KOPT-K1 (cell line): ENCODE data around the gene DPRX.

Experiments
- H3K27ac ChIP-seq: fragments of 200-600 bp; sonication (generic); 2 replicates; pipeline ENCODE4 v1.5.1; 2016; ENCODE audit warnings: antibody characterized with exemption, mild to moderate bottlenecking, low read depth, low read length; ENCODE audit not compliant: poor library complexity, severe bottlenecking
- H3K36me3 ChIP-seq: fragments of 200-600 bp; sonication (generic); 2 replicates; pipeline ENCODE4 v1.5.1; 2017; ENCODE audit warnings: antibody characterized with exemption, mild to moderate bottlenecking, low read length, moderate library complexity; ENCODE audit not compliant: insufficient read depth
- H3K9me3 ChIP-seq: fragments of 200-600 bp; sonication (generic); 2 replicates; pipeline ENCODE4 v1.5.1; 2017; ENCODE audit warnings: antibody characterized with exemption, low read length, mild to moderate bottlenecking; ENCODE audit not compliant: insufficient read depth, poor library complexity, severe bottlenecking

The DPRX gene

GRCh38 chr19:53631949-53632407, at the start of gene DPRX:
Gene DPRX, plus strand, starts transcription at chr19:53631999. Its CDS starts 108 bp downstream, at chr19:53632107.
- no peak within 1 kb of the TSS for H3K27ac ChIP-seq
- no peaks in the 10 kb centered on the region for H3K36me3 ChIP-seq
- peaks cover 5% of the 10 kb centered on the region for H3K9me3 ChIP-seq

- peaks cover 21% of the 10 kb centered on the region for H3K36me3 ChIP-seq
- H3K9me3 ChIP-seq: peaks cover 23% of the 10 kb centered on the region
- no peak overlapping the region for H3K27ac ChIP-seq
Observed at GRCh38 chr19:53583181-53583580, 48.6 kb upstream of the DPRX start.

- Histone ChIP-seq H3K36me3 (no peaks in the 10 kb centered on the region), H3K9me3 (peaks cover 3% of the 10 kb centered on the region), H3K27ac (no peak overlapping the region)
Observed at GRCh38 chr19:53586277-53586691, 45.5 kb upstream of the DPRX start.

GRCh38 chr19:53594811-53595509, 36.8 kb upstream of the DPRX start:
- Histone ChIP-seq H3K27ac (no peak overlapping the region), H3K9me3 (no peaks in the 10 kb centered on the region), H3K36me3 (no peaks in the 10 kb centered on the region)

- Histone ChIP-seq H3K9me3 (no peaks in the 10 kb centered on the region), H3K27ac (no peak overlapping the region), H3K36me3 (no peaks in the 10 kb centered on the region)
Observed at GRCh38 chr19:53595510-53595867, 36.3 kb upstream of the DPRX start.

- Histone ChIP-seq H3K36me3 (no peaks in the 10 kb centered on the region), H3K9me3 (no peaks in the 10 kb centered on the region), H3K27ac (no peak overlapping the region)
Observed at GRCh38 chr19:53596056-53596455, 35.7 kb upstream of the DPRX start.

GRCh38 chr19:53597023-53597422, 34.8 kb upstream of the DPRX start:
- Histone ChIP-seq H3K9me3 (no peaks in the 10 kb centered on the region), H3K27ac (no peak overlapping the region), H3K36me3 (no peaks in the 10 kb centered on the region)

GRCh38 chr19:53598361-53598760, 33.4 kb upstream of the DPRX start:
- Histone ChIP-seq H3K27ac (no peak overlapping the region), H3K9me3 (no peaks in the 10 kb centered on the region), H3K36me3 (no peaks in the 10 kb centered on the region)

- H3K36me3 ChIP-seq: no peaks in the 10 kb centered on the region
- H3K27ac ChIP-seq: no peak overlapping the region
- H3K9me3 ChIP-seq: no peaks in the 10 kb centered on the region
Observed at GRCh38 chr19:53600217-53600616, 31.6 kb upstream of the DPRX start.

- no peak overlapping the region for H3K27ac ChIP-seq
- H3K36me3 ChIP-seq: no peaks in the 10 kb centered on the region
- no peaks in the 10 kb centered on the region for H3K9me3 ChIP-seq
Observed at GRCh38 chr19:53606031-53606430, 25.8 kb upstream of the DPRX start.

GRCh38 chr19:53608381-53608780, 23.4 kb upstream of the DPRX start:
- no peaks in the 10 kb centered on the region for H3K9me3 ChIP-seq
- H3K27ac ChIP-seq: no peak overlapping the region
- H3K36me3 ChIP-seq: no peaks in the 10 kb centered on the region

GRCh38 chr19:53612762-53613526, 18.9 kb upstream of the DPRX start:
- Histone ChIP-seq H3K27ac (no peak overlapping the region), H3K9me3 (no peaks in the 10 kb centered on the region), H3K36me3 (no peaks in the 10 kb centered on the region)

- no peaks in the 10 kb centered on the region for H3K9me3 ChIP-seq
- H3K36me3 ChIP-seq: no peaks in the 10 kb centered on the region
- H3K27ac ChIP-seq: no peak overlapping the region
Observed at GRCh38 chr19:53621885-53622740, 9.7 kb upstream of the DPRX start.

GRCh38 chr19:53624771-53625545, 6.8 kb upstream of the DPRX start:
- Histone ChIP-seq H3K27ac (no peak overlapping the region), H3K36me3 (no peaks in the 10 kb centered on the region), H3K9me3 (no peaks in the 10 kb centered on the region)
